HL-60 (cell line): ENCODE results near the gene SH3TC2.

Experiments
- DNase-seq, 2 experiments: peaks; one replicate each; pipeline ENCODE4 v3.0.0-alpha.2; 2010 to 2020; ENCODE audit warnings: low read depth in 1 of 2, low spot score in 1 of 2
- H3K27ac ChIP-seq: fragments of 250-450 bp; sonication (Bioruptor Pico); replicated peaks from 2 replicates; pipeline ENCODE4 v1.5.1; 2020; ENCODE audit warnings: mild to moderate bottlenecking, moderate library complexity
- H3K27me3 ChIP-seq: fragments of 250-450 bp; sonication (Bioruptor Pico); 2 replicates; pipeline ENCODE4 v1.5.1; 2021; ENCODE audit warnings: mild to moderate bottlenecking, moderate library complexity; ENCODE audit not compliant: insufficient read depth, poor library complexity, severe bottlenecking
- H3K4me3 ChIP-seq: replicated peaks from 2 replicates; pipeline ENCODE4 v1.5.1; 2011; ENCODE audit warnings: mild to moderate bottlenecking, control low read depth, low read length; ENCODE audit not compliant: insufficient read depth
- CTCF ChIP-seq: IDR thresholded peaks from one replicate; pipeline ENCODE4 v1.5.1; 2011; ENCODE audit warnings: low read length, control low read depth, inconsistent platforms; ENCODE audit not compliant: insufficient read depth
- GABPA ChIP-seq: IDR thresholded peaks from 2 replicates; pipeline ENCODE4 v1.6.1; 2012; ENCODE audit warnings: low read depth
- POLR2AphosphoS5 ChIP-seq: IDR thresholded peaks from 2 replicates; pipeline ENCODE4 v1.6.1; 2012; ENCODE audit warnings: low read depth
- REST ChIP-seq: IDR thresholded peaks from 2 replicates; pipeline ENCODE4 v1.6.1; 2012; ENCODE audit warnings: low read depth; ENCODE audit not compliant: insufficient replicate concordance
- SPI1 ChIP-seq: IDR thresholded peaks from 2 replicates; pipeline ENCODE4 v1.6.1; 2012; ENCODE audit warnings: low read depth, mild to moderate bottlenecking, borderline replicate concordance

The SH3TC2 gene

GRCh38 chr5:149072376-149072775 lies 9.5 kb upstream of the SH3TC2 start:
- H3K27me3 ChIP-seq: peaks cover 2% of the 10 kb centered on the region
- DNase-seq: no peak
- TF ChIP-seq POLR2AphosphoS5: no peak
- no peak for TF ChIP-seq CTCF
- TF ChIP-seq SPI1: no peak
- H3K27ac ChIP-seq: no peak overlapping the region
- no peak overlapping the region for H3K4me3 ChIP-seq

- DNase-seq: no peak
- TF ChIP-seq REST: no peak
- TF ChIP-seq GABPA: no peak
- TF ChIP-seq CTCF: no peak
- TF ChIP-seq SPI1: no peak
- Histone ChIP-seq H3K27ac (no peak overlapping the region), H3K27me3 (peaks cover 2% of the 10 kb centered on the region), H3K4me3 (no peak overlapping the region)
These were observed 8.9 kb upstream of the SH3TC2 start for GRCh38 chr5:149071756-149072155.

- H3K4me3 ChIP-seq: no peak overlapping the region
- peaks cover 2% of the 10 kb centered on the region for H3K27me3 ChIP-seq
- DNase-seq: no peak
- TF ChIP-seq POLR2AphosphoS5: no peak
- no peak for TF ChIP-seq CTCF
- no peak for TF ChIP-seq REST
- TF ChIP-seq SPI1: no peak
- TF ChIP-seq GABPA: no peak
- no peak overlapping the region for H3K27ac ChIP-seq
These were observed 8.4 kb upstream of the SH3TC2 start for GRCh38 chr5:149071216-149071615.

GRCh38 chr5:149069711-149070110 lies 6.8 kb upstream of the SH3TC2 start:
- Histone ChIP-seq H3K4me3 (no peak overlapping the region), H3K27me3 (peaks cover 2% of the 10 kb centered on the region), H3K27ac (no peak overlapping the region)
- TF ChIP-seq POLR2AphosphoS5 (no peak), CTCF (no peak), REST (no peak), SPI1 (no peak), GABPA (no peak)
- no peak for DNase-seq
